GM18873 (cell line): Measurements from ENCODE around the gene NOD1.
"Not testable (repeated sequence)": the region's sequence is repeated elsewhere in the genome, so short reads cannot be mapped to it uniquely, and the experiment has no call there.

Experiments
- ATAC-seq: cut with Tn5 transposase; IDR thresholded peaks from one replicate; pipeline ENCODE4 v1.9.1; 2021; ENCODE audit warnings: mild to moderate bottlenecking, moderate library complexity, moderate number of reproducible peaks; ENCODE audit not compliant: unreplicated experiment, low FRiP score

Gene NOD1

DNA sequence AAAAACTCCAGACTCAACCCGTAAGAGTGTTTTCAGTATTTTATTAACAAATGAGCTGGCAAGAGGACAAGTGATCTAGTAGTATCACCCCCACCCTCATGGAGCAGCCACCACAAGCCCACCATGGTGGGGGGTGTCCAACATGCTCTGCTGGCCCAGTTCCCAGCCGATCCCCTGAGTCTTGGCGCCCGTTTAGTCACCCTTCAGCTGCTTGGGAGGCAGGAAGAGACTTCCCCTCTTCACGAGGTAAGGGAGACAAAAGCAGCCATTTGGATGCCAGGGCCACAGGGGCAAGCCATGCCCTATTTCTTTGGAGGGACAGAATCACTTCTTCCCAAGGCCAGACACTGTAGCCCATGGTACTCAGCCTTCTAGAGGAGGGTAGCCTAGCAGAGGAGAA is 54.1 kb downstream of the NOD1 start:
- no peak for ATAC-seq

DNA sequence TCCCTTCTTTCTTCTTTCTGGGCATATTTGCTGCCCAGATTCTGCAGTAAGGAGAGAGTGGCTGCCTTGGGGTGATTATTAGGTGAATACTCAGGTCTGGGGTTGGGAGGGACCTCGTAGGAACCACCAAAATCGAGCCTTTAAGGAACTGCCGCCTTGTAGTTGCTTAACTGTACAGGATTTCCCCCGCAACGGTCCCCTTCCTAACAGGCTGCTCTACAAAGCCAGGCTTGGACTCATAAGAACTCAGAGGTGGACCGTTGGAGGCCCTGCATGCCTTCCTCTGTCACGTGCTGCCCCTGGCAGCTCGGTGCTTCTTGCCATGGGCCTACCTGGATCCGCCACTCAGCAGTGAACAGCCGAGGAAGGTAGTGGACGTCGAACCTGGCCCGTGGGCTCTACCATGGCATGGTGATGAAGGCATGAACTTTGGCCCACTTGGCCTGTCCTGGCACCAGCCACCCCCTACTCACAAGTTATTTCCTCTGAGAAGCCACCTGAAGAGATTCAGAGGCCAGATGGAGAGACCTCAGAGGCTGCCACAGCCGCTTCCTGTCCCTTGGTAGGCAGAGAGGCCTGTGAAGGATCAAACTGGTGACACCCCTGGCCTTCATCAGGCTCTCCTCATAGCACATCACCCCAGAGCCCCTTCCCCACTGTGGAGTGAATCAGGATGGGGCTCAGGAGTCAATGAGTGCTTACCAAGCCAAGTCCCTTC is 54.6 kb downstream of the NOD1 start:
- no peak for ATAC-seq

DNA sequence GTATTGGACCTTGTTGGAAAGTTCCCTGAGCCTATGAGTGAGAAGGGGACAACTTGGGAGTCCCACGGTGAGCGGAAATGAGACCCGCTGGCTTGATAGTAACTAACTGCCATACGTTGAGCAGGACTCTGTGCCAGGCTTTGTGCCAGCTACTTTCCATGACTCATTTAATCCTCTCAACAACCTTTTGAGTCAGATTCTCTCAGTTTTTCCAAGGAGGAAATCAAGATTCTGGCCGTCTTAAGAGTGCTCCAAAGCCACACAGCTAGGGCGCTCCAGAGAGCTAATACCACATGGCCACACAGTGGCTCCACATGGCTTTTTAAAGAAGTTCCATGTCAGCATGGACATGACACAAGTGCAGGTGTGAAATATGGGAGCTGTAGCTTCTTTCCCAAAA is 55.7 kb downstream of the NOD1 start:
- ATAC-seq: no peak

DNA sequence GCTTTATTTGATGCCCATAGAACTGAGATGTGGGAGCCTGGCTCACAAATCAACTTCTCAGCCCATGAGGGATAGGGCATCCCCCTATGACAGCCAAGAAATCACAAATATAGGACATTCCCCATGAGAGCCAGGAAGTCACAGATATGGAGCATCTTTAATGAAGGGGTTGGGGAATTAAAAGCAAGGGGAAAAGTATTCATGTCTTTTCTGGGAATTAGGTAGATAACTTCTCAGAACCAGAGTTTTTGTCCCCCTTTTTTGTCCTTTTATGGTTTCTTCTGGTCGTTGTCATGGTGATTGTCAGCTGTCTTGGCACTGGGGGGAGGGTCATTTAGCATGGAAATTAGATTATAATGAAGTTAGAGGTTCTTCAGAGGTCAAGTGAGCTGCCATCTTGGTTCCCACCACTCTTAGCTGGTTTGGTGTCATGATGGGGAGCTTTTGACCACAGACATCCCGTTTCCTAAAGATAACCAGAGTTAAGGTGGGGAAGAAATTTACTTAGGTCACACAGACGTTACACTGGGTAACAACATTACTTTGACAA is 56.9 kb downstream of the NOD1 start:
- ATAC-seq: no peak

DNA sequence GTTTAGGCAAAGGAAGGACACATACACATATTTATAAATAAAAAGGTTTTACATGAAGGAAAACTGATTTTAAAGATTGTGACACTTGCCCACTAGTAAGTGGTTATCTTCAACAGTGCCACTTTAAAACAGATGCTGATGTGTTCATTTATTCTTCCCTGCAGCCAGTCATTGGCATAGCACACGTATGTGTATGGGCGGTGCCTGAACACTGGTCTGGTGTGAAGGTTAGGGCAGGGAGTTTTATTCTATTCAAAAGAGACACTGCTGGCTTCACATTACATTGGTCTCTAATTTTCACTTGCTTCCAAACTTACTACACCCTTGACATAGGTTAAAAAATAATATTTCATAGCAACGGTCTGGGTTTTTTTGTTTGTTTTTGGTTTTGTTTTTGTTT is 57.9 kb downstream of the NOD1 start:
- no peak for ATAC-seq

DNA sequence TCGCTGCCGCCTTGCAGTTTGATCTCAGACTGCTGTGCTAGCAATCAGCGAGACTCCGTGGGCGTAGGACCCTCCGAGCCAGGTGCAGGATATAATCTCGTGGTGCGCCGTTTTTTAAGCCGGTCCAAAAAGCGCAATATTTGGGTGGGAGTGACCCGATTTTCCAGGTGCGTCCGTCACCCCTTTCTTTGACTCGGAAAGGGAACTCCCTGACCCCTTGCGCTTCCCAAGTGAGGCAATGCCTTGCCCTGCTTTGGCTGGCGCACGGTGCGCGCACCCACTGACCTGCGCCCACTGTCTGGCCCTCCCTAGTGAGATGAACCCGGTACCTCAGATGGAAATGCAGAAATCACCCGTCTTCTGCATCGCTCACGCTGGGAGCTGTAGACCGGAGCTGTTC is 58.5 kb downstream of the NOD1 start:
- not testable (repeated sequence) for ATAC-seq

DNA sequence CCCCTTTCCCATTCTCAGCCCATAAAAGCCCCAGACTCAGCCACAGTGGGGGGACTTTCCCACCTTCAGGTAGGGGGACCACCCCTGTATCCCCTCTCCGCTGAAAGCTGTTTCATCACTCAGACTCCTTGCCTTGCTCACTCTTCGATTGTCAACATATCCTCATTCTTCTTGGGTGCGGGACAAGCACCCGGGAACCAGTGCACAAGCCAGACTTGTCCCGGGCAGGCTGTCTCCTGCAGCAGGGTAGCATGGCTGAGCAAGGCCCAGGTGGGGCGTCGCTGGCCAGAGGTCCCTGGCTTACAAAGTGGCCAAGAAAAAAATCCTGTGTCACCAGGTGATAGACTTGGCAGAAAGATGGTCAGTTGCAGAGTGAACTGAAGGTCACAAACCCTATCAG is 64.7 kb downstream of the NOD1 start:
- ATAC-seq: no peak

DNA sequence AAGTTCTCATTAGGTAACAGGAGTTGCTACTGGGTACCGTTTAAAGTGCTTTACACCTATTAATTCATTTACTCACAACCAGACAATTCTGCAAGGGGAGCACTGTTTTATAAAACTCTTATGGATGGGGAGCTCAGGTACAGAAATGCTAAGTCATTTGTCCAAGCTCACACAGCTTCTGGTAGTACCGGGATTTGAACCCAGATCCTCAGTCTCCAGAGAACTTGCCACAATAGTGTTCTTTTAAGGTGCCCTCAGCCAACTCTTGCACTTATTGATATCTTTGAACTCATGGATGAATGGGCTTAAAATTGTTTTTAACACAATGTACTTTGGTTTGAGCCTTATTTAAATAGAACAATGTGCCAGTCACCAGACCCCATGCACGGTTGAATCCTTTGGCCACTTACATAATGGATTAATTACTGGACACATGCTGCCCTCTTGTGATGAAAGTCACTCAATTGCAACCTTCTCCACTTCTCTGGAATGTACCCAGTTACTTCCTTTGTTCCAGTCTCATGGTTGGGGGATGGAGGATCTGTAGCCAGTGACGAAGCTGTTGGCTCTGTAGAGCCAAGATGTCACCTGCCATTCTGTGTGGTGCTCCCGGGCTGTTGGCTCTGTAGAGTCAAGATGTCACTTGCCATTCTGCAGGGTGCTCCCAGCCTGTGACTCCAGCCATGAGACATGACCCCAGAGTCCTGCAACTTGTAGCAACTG is 65.6 kb downstream of the NOD1 start:
- ATAC-seq: no peak

DNA sequence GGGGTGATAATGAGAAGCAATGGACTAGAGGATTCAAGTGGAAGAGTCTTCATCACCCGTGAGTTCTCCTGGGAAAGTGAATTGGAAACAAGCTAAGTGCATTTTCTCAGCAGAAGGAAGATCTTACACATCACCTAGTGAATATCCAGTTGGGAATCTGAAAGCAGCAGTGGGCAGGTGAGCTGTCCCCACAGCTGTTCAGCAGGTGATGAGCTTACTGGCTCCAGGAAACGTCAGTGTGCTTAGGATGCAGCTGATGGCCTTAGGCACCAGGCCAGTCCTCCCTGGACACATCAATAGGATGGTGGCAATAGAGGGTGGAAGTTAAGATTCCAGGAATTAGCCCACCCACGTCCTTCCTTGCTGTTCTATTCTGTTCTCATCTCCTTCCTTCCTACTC is 66.7 kb downstream of the NOD1 start:
- ATAC-seq: no peak

DNA sequence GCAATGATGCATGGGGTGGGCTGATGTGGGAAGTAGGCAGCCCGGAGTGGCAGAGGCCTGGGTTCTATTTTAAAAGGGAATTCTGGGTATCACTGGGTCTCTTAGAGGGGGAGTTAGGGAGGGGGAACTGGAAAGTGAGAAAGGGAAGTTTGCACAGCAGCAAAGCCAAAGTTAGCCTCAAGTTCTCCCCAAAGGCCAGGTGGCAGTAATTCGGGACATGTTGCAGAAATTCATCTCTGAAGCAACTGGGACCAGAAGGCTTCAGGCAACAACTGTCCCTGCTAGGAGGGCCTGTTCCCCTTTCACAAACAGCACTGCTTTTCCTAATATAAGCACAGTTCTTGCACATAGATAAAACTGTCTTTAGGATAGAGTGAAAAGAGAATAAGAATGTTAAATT is 67.4 kb downstream of the NOD1 start:
- ATAC-seq: no peak

DNA sequence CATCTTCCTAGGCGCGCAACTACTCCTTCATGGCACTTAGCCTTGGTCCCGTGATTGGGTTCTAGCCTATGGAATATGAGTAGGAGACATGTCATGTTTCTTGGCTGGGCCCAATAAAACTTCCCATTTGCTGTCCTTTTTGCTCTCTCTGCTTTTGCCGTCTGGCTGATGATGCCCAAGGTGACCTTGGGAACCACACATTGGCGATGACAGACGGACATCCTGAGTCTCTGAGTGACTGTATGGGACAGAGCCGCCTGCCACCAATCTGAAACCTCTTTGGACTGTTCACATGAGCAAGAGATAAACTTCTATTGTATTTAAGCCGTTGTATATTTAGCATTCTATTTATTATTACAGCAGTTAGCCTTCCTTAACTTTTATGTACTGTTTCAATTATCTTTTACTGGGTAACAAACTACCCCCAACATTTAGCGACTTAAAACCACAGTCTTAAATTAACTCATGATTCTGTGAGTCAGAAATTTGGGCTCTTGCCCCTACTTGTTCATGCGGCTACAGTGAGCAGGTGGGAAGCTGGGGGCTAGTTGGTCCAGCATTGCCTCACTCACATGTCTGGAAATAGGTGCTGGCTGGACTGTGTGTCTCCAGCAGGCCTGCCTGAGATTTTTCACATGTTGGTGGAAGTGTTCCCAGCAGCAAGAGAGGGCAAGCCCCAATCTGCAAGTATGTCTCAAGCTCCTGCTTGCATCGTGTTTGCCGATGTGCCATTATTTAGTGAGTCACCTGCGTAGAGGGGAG is 71.7 kb downstream of the NOD1 start:
- no peak for ATAC-seq

DNA sequence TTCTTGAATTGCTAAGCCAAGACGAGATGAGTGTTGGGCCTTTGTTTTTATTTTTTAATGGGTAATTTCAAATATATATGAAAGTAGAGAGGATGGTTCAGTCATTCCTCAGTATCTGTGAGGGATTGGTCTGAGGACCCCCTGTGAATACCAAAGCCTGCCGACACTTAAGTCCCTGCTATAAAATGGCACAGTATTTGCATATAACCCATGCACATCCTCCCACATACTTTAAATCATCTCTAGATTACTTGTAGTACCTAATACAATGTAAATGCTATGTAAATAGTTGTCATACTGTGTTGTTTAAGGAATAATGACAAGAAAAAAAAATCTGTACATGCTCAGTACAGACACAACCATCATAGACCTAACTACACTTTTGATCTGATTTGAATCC is 73.4 kb downstream of the NOD1 start:
- ATAC-seq: no peak

DNA sequence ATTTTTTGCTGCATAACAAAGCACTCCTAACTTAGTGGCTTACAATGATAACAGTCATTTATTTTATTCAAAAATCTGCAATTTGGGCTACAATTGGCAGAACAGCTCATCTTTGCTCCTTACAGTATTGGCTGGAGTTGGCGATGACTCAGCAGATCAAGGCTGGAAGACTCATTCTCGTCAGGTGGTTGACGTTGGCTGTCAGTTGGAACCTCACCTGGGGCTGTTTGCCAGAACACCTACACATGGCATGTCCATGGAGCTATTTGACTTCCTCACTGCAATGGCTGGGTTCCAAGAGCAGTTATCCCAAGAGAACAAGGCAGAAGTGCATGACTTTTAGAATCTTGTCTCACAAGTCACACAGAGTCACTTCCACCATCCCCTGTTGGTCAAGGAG is 75.1 kb downstream of the NOD1 start:
- no peak for ATAC-seq

DNA sequence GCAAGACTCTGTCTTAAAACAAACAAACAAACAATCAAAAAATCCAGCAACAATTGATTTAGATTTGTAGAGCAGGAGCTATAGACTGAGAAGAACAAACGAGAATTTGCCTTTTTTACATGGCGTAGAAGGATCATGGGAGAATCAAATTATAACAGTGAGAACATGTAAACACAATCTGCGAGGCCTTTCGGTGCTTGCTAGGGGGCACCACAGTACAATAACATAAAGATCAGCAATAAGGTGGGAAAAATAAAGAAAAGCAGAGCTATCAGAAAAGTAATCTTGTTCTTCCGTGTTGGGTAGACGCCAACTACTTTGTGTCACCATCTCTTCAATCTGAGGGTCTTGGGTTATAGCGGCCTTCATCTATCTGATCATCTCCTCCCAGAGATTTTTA is 82.2 kb downstream of the NOD1 start:
- no peak for ATAC-seq

DNA sequence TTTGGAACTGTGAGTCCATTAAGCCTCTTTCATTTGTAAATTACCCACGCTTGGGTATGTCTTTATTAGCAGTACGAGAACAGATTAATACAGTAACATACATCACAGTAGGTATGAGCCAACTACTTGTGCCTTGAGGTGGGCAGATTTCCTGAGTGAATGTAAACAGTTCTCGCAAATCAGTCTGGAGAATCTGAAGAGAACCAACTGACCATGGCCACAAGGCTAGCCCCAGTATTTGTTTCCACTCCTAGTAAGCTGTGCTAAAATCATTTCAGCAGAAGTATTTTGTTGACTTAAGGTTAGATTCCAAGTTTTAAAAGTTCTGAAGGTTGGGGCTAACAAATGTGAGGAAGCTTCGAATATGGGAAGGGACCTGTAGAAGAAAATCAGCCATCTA is 82.9 kb downstream of the NOD1 start:
- ATAC-seq: no peak

DNA sequence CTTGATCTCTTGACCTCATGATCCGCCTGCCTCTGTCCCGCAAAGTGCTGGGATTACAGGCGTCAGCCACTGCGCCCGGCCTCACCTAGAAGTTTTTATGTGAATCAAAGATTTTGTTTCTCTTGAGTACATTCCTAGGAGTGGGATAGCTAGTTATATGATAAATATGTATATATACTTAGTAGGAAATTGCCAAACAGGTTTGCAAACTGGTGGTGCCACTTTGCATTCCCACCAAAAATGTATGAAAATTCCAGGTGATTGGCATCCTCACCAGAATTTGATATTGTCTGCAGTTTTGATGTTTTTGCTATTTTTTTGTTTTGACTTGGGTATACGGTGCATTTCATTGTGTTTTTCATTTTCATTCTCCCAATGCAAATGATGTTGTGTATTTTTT is 86.8 kb downstream of the NOD1 start:
- ATAC-seq: no peak

DNA sequence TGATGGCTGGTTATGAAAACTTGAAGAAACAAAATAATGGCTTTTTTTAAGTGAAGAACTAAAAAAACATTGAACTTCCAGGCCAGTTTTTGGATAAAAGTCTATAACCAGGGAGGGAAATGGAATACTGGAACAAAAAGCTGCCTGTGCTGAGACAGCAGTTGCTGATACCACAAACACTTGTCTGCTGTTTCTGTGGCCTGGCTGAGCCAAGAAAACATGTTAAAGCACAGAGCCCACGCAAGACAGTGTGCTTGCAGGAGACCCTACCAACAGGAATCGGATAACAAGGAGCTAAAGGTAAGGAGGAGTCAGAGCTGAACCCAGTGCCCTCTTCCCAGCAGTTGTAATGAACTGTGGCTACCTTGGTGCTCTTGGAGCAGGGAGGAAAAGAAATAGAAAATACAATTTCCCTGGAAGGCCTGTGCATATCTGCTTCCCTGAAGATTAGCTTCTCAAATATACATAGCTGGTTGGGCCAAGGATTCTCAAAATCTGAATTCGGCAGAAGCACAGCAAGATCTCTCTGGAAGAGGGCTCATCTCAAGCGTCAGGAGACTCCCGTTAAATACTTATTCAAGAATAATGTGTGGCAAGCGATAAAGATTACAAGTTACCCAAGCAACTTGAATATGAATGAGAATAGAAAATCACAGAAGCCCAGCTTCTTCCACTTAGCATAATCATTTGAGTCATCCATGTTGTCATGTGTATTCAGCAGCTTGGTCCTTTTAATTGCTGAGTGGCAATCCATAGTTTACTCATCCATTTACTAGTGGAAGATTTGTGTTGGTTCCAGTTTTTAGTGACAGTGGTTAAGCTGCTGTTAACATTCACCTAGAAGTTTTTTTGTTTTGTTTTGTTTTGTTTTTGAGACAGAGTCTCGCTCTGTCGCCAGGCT is 87.6 kb downstream of the NOD1 start:
- no peak for ATAC-seq

DNA sequence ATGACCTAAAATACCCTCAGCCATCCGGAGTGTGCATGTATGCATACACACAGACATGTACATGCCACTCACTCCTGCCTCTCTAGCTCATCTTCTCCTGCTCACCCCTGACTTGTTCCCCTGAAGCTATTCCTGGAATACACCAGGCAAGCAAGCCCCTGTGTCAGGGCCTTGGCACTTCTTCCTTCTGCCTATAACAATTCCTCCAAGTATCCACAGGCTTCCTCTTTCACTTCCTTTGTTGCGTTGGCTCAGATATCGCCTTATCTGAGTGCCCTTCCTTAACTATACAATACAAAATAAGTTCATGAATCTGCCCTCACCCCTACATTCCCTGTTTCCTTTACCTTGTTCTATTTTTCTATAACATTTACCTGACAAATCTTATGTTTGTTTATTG is 88.8 kb downstream of the NOD1 start:
- no peak for ATAC-seq

DNA sequence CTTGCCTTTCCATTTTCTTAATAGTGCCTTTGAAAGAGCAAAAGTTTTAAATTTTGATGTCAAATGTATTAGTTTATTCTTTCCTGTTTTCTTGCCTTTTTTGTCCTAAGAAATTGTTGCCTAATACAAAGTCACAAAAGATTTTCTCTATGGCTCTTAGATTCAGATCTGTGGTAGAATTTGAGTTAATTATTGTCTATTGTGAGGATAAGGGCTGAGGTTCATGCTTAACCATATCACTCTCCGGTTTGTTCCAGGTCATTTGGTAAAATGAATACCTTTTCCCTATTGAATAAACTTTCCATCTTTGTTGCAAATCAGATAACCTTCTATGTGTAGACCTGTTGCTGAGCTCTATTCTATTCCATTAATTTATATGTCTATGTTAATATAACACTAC is 96.0 kb downstream of the NOD1 start:
- no peak for ATAC-seq

DNA sequence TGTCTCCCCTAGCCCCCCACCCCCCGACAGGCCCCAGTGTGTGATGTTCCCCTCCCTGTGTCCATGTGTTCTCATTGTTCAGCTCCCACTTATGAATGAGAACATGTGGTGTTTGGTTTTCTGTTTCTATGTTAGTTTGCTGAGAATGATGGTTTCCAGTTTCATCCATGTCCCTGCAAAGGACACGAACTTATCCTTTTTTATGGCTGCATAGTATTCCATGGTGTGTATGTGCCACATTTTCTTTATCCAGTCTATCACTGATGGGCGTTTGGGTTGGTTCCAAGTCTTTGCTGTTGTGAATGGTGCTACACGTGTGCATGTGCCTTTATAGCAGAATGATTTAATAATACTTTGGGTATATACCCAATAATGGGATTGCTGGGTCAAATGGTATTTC is 97.8 kb downstream of the NOD1 start:
- ATAC-seq: not testable (repeated sequence)
